OCI-LY1 (cell line): ENCODE data around the gene CNDP1.

Source experiments
- H2AFZ ChIP-seq: fragments of 200-600 bp; sonication (generic), shearing (Covaris generic); 2 replicates; pipeline ENCODE4 v1.6.0; 2014; ENCODE audit warnings: antibody characterized with exemption, mild to moderate bottlenecking, low read length
- H3F3A ChIP-seq: fragments of 200-600 bp; sonication (generic), shearing (Covaris generic); 2 replicates; pipeline ENCODE4 v1.6.0; 2014; ENCODE audit warnings: mild to moderate bottlenecking, antibody characterized with exemption, low read length, moderate library complexity; ENCODE audit not compliant: insufficient read depth
- H3K27ac ChIP-seq: fragments of 200-600 bp; sonication (generic); 2 replicates; pipeline ENCODE4 v1.5.1; 2014; ENCODE audit warnings: low read length, mixed run types, mild to moderate bottlenecking, low read depth; ENCODE audit not compliant: poor library complexity, severe bottlenecking
- H3K27me3 ChIP-seq: fragments of 200-600 bp; sonication (generic); 2 replicates; pipeline ENCODE4 v1.6.0; 2014; ENCODE audit warnings: antibody characterized with exemption, mild to moderate bottlenecking, low read length, moderate library complexity; ENCODE audit not compliant: insufficient read depth
- H3K36me3 ChIP-seq: fragments of 200-600 bp; sonication (generic); 2 replicates; pipeline ENCODE4 v1.6.1; 2014; ENCODE audit warnings: mild to moderate bottlenecking, antibody characterized with exemption, low read length, moderate library complexity, mixed read lengths; ENCODE audit not compliant: insufficient read depth
- H3K4me1 ChIP-seq: fragments of 200-600 bp; sonication (generic); 2 replicates; pipeline ENCODE4 v1.5.1; 2014; ENCODE audit warnings: mild to moderate bottlenecking, low read length, moderate library complexity; ENCODE audit not compliant: insufficient read depth, severe bottlenecking
- H3K4me2 ChIP-seq: fragments of 200-600 bp; sonication (generic), shearing (Covaris generic); 2 replicates; pipeline ENCODE4 v1.6.1; 2014; ENCODE audit warnings: low read length
- H3K4me3 ChIP-seq: fragments of 200-600 bp; sonication (generic); 2 replicates; pipeline ENCODE4 v1.5.1; 2014; ENCODE audit warnings: low read length, low read depth, mild to moderate bottlenecking, mixed read lengths; ENCODE audit not compliant: poor library complexity, severe bottlenecking
- H3K79me2 ChIP-seq: fragments of 200-600 bp; shearing (Covaris generic); 2 replicates; pipeline ENCODE4 v1.6.1; 2016; ENCODE audit warnings: mixed run types, low read length, mixed read lengths; ENCODE audit not compliant: insufficient read depth
- H3K9ac ChIP-seq: fragments of 200-600 bp; sonication (generic), shearing (Covaris generic); 2 replicates; pipeline ENCODE4 v1.6.1; 2014; ENCODE audit warnings: mild to moderate bottlenecking, low read length, mixed read lengths
- H3K9me2 ChIP-seq: fragments of 200-600 bp; sonication (generic), shearing (Covaris generic); 2 replicates; pipeline ENCODE4 v1.6.1; 2014; ENCODE audit warnings: low read depth, mild to moderate bottlenecking, low read length, mixed read lengths
- H3K9me3 ChIP-seq: fragments of 200-600 bp; shearing (Covaris generic); 2 replicates; pipeline ENCODE4 v1.6.1; 2014; ENCODE audit warnings: low read length, mixed read lengths
- H4K20me1 ChIP-seq: fragments of 200-600 bp; sonication (generic), shearing (Covaris generic); 2 replicates; pipeline ENCODE4 v1.6.0; 2016; ENCODE audit warnings: mild to moderate bottlenecking, low read length; ENCODE audit not compliant: insufficient read depth
- CTCF ChIP-seq: fragments of 200-600 bp; sonication (generic), shearing (Covaris generic); IDR thresholded peaks from 2 replicates; pipeline ENCODE4 v1.5.1; 2017; ENCODE audit warnings: mild to moderate bottlenecking, antibody characterized with exemption, low read length, moderate library complexity, mixed read lengths
- EZH2 ChIP-seq: fragments of 200-600 bp; sonication (generic), shearing (Covaris generic); IDR thresholded peaks from 2 replicates; pipeline ENCODE4 v1.8.0; 2017; ENCODE audit warnings: borderline replicate concordance, mixed run types, mild to moderate bottlenecking, antibody characterized with exemption, low read length, moderate library complexity, mixed read lengths

Gene CNDP1

GRCh38 chr18:74626049-74626874 is 92.0 kb downstream of the CNDP1 start:
- Histone ChIP-seq H3K9ac (no peak overlapping the region), H3F3A (no peaks in the 10 kb centered on the region), H2AFZ (no peak overlapping the region), H3K79me2 (peaks cover 12% of the 10 kb centered on the region), H4K20me1 (no peaks in the 10 kb centered on the region), H3K36me3 (peaks cover 1% of the 10 kb centered on the region; the same call in 1 of the 2 replicates), H3K4me1 (no peaks in the 10 kb centered on the region), H3K9me2 (no peaks in the 10 kb centered on the region), H3K27me3 (no peaks in the 10 kb centered on the region), H3K4me3 (no peak overlapping the region), H3K27ac (no peak overlapping the region), H3K9me3 (no peaks in the 10 kb centered on the region), H3K4me2 (no peak overlapping the region)
- TF ChIP-seq CTCF: no peak
- no peak for TF ChIP-seq EZH2

GRCh38 chr18:74630804-74631203 is 96.5 kb downstream of the CNDP1 start:
- Histone ChIP-seq H4K20me1 (no peaks in the 10 kb centered on the region), H3K9me3 (no peaks in the 10 kb centered on the region), H3F3A (no peaks in the 10 kb centered on the region), H2AFZ (no peak overlapping the region), H3K27ac (no peak overlapping the region), H3K4me2 (no peak overlapping the region), H3K9ac (no peak overlapping the region), H3K27me3 (no peaks in the 10 kb centered on the region), H3K4me1 (no peaks in the 10 kb centered on the region), H3K9me2 (no peaks in the 10 kb centered on the region), H3K79me2 (peaks cover 7% of the 10 kb centered on the region; the same call in 1 of the 2 replicates), H3K4me3 (no peak overlapping the region), H3K36me3 (peaks cover 27% of the 10 kb centered on the region; the same call in 1 of the 2 replicates)
- TF ChIP-seq CTCF (no peak), EZH2 (no peak)

GRCh38 chr18:74631212-74631611 is 96.9 kb downstream of the CNDP1 start:
- Histone ChIP-seq H3K4me2 (no peak overlapping the region), H3K36me3 (peaks cover 27% of the 10 kb centered on the region; the same call in 1 of the 2 replicates), H3K9ac (no peak overlapping the region), H3K27ac (no peak overlapping the region), H2AFZ (no peak overlapping the region), H3K9me2 (no peaks in the 10 kb centered on the region), H3K79me2 (peaks cover 7% of the 10 kb centered on the region; the same call in 1 of the 2 replicates), H3K4me3 (no peak overlapping the region), H3K9me3 (no peaks in the 10 kb centered on the region), H3F3A (no peaks in the 10 kb centered on the region), H4K20me1 (no peaks in the 10 kb centered on the region), H3K4me1 (no peaks in the 10 kb centered on the region), H3K27me3 (no peaks in the 10 kb centered on the region)
- no peak for TF ChIP-seq EZH2
- TF ChIP-seq CTCF: no peak
